Endothelial cell of umbilical vein (primary cell): ENCODE data around the gene FAM43A. TPM values are rescaled to one million over a fixed set of nuclear protein-coding genes. Genes with fewer than 3 reads are reported as not detected.
A peak's percentile ranks its signal among the peaks of the same experiment; 100 is the strongest.

Experiments used
- BruUV-seq: library from RNA; stranded (reverse); fragments of 400-500 nt; replicated peaks from 2 replicates; lab custom pipeline; 2021; lab: Mats Ljungman, UMichigan
- CTCF ChIA-PET: fragments of 300-600, 350-600 bp; sonication (Branson Sonifier 250); formaldehyde crosslinking; loops from one replicate; lab custom pipeline; 2021; ENCODE audit warnings: antibody characterized with exemption, inconsistent platforms; lab: Charles Lee
- POLR2A ChIA-PET: fragments of 300-600, 350-600 bp; sonication (Branson Sonifier 250); formaldehyde crosslinking; loops from one replicate; lab custom pipeline; 2021; ENCODE audit warnings: antibody characterized with exemption, inconsistent platforms; lab: Charles Lee
- DNase-seq: peaks from one replicate; pipeline ENCODE4 v3.0.0-alpha.2; 2011; ENCODE audit warnings: low read depth, low spot score
- FAIRE-seq: peaks from 2 replicates; lab custom pipeline; 2011; peaks lifted over from hg19 to GRCh38; lab: Jason Lieb, UNC
- H2AFZ ChIP-seq: 2 replicates; pipeline ENCODE4 v1.6.0; 2012; ENCODE audit warnings: low read depth, low read length, control low read depth, inconsistent platforms
- H3K27ac ChIP-seq: 2 replicates; pipeline ENCODE4 v1.5.1; 2011; ENCODE audit warnings: low read depth, mild to moderate bottlenecking, control low read depth, low read length, moderate library complexity; ENCODE audit not compliant: insufficient read depth
- H3K27me3 ChIP-seq, 2 experiments: 2 replicates each; pipeline versions ENCODE4 v1.6.0 to v1.6.1; 2011; ENCODE audit warnings: low read length in 2 of 2, mixed read lengths in 1 of 2; ENCODE audit not compliant: control insufficient read depth in 2 of 2, insufficient read depth in 2 of 2
- H3K36me3 ChIP-seq, 2 experiments: 2 replicates in 1 of 2; 3 replicates in 1 of 2; pipeline ENCODE4 v1.5.1; 2011; ENCODE audit warnings: low read length in 2 of 2, mild to moderate bottlenecking in 1 of 2, moderate library complexity in 1 of 2; ENCODE audit not compliant: control insufficient read depth in 2 of 2, insufficient read depth in 2 of 2; ENCODE audit errors: extremely low read depth in 1 of 2
- H3K4me1 ChIP-seq: 3 replicates; pipeline ENCODE4 v1.5.1; 2011; ENCODE audit warnings: mild to moderate bottlenecking, low read length; ENCODE audit not compliant: control insufficient read depth, insufficient read depth; ENCODE audit errors: extremely low read depth
- H3K4me2 ChIP-seq: 2 replicates; pipeline ENCODE4 v1.6.1; 2011; ENCODE audit warnings: low read length, control low read depth, mixed read lengths; ENCODE audit not compliant: insufficient read depth
- H3K4me3 ChIP-seq, 3 experiments: fragments of 200-600 bp in 1 of 3; sonication (generic), shearing (Covaris generic) in 1 of 3; replicated peaks in 1 of 3; 2 replicates each; pipeline ENCODE4 v1.5.1; 2011 to 2016; ENCODE audit warnings: control low read depth in 3 of 3, low read length in 3 of 3, mild to moderate bottlenecking in 2 of 3, inconsistent platforms in 1 of 3, low read depth in 1 of 3, moderate library complexity in 1 of 3; ENCODE audit not compliant: insufficient read depth in 1 of 3
- H3K79me2 ChIP-seq: 2 replicates; pipeline ENCODE4 v1.6.0; 2012; ENCODE audit warnings: low read length, inconsistent platforms; ENCODE audit not compliant: control insufficient read depth, insufficient read depth
- H3K9ac ChIP-seq: replicated peaks from 2 replicates; pipeline ENCODE3; 2011; ENCODE audit warnings: low read length, control low read depth; ENCODE audit not compliant: insufficient read depth; ENCODE audit errors: extremely low read depth
- H3K9me1 ChIP-seq: replicated peaks from 3 replicates; pipeline ENCODE4 v1.6.0; 2011; ENCODE audit warnings: mild to moderate bottlenecking, low read length; ENCODE audit not compliant: control insufficient read depth, insufficient read depth; ENCODE audit errors: extremely low read depth
- H3K9me3 ChIP-seq: replicated peaks from 2 replicates; pipeline ENCODE4 v1.5.1; 2012; ENCODE audit warnings: low read length, inconsistent platforms; ENCODE audit not compliant: control insufficient read depth, insufficient read depth
- H4K20me1 ChIP-seq: replicated peaks from 2 replicates; pipeline ENCODE3; 2011; ENCODE audit warnings: mild to moderate bottlenecking, low read length; ENCODE audit not compliant: control insufficient read depth, insufficient read depth; ENCODE audit errors: extremely low read depth
- CTCF ChIP-seq, 2 donors: IDR thresholded peaks; 1 replicate in 1 of 2; 2 replicates in 1 of 2; pipeline ENCODE4 v1.5.1; 2011; ENCODE audit warnings: low read length in 2 of 2, mild to moderate bottlenecking in 2 of 2, moderate library complexity in 2 of 2, control low read depth in 1 of 2, inconsistent platforms in 1 of 2, low read depth in 1 of 2; ENCODE audit not compliant: insufficient read depth in 1 of 2; ENCODE audit errors: extremely low read depth in 1 of 2
- EZH2 ChIP-seq: IDR thresholded peaks from 2 replicates; pipeline ENCODE4 v1.6.1; 2012; ENCODE audit warnings: borderline replicate concordance, low read depth, mild to moderate bottlenecking, moderate library complexity, low read length, inconsistent platforms; ENCODE audit not compliant: severe bottlenecking
- FOS ChIP-seq: IDR thresholded peaks from 2 replicates; pipeline ENCODE4 v1.6.1; 2011; ENCODE audit warnings: mild to moderate bottlenecking, low read length, moderate library complexity, borderline replicate concordance; ENCODE audit not compliant: insufficient read depth
- GATA2 ChIP-seq: IDR thresholded peaks from 2 replicates; pipeline ENCODE4 v1.7.0; 2011; ENCODE audit warnings: low read depth, mild to moderate bottlenecking, moderate library complexity, mixed read lengths, low read length; ENCODE audit not compliant: insufficient read length, insufficient read depth
- JUN ChIP-seq: IDR thresholded peaks from 2 replicates; pipeline ENCODE4 v1.6.1; 2011; ENCODE audit warnings: borderline replicate concordance, low read depth; ENCODE audit not compliant: insufficient read length, insufficient read depth
- MAX ChIP-seq: IDR thresholded peaks from 2 replicates; pipeline ENCODE4 v1.6.1; 2011; ENCODE audit not compliant: insufficient read depth, insufficient read length
- MYC ChIP-seq: IDR thresholded peaks from one replicate; pipeline ENCODE4 v1.6.1; 2011; ENCODE audit warnings: mild to moderate bottlenecking, low read depth, low read length
- POLR2A ChIP-seq: IDR thresholded peaks from 2 replicates; pipeline ENCODE4 v1.6.1; 2012; ENCODE audit warnings: low read depth, mild to moderate bottlenecking, control low read depth, low read length
- POLR2AphosphoS5 ChIP-seq: IDR thresholded peaks from 2 replicates; pipeline ENCODE4 v1.6.1; 2012; ENCODE audit warnings: low read depth, mild to moderate bottlenecking, control low read depth, low read length, moderate library complexity; ENCODE audit not compliant: insufficient read depth
- dilution Hi-C: fragments of 300-500 bp; cut with MboI; formaldehyde crosslinking; loops from one replicate; pipeline ENCODE4 v1.15.0; 2019; ENCODE audit warnings: low sequenced_read_pairs; ENCODE audit not compliant: extremely low pct_ligation_motif_present
- intact Hi-C: fragments of 100-400 bp; cut with micrococcal nuclease; formaldehyde crosslinking; loops from one replicate; pipeline ENCODE4 v1.10.0; 2022
- polyA plus RNA-seq, 4 experiments: library from polyadenylated mRNA; depleted of rRNA in 3 of 4; stranded (reverse) in 3 of 4; unstranded in 1 of 4; fragments of >200 nt; gene quantifications; 2 replicates each; pipeline versions ENCODE4 v1.2.1 to v1.2.3, GENCODE V29; 2011 to 2012; ENCODE audit warnings: missing spikeins in 1 of 4
- total RNA-seq: library from RNA; stranded (reverse); gene quantifications from 2 replicates; pipeline ENCODE4 v1.2.3, GENCODE V29; 2021

Gene FAM43A
- total and polyA plus RNA-seq, 2 donors (not counting 3 experiments of a cell fraction or from before 2014, with no cell fraction given) = 244 to 307 TPM

- BruUV-seq = no TSS peak
- Histone ChIP-seq H3K79me2 (peaks cover 16% of the 10 kb centered on the region), H3K9me1 (no peaks in the 10 kb centered on the region), H3K9me3 (no peaks in the 10 kb centered on the region), H3K4me3 (peak overlapping the region in 1 of 3 experiments; percentile 5), H3K9ac (peak overlapping the region; percentile 50), H3K4me2 (peak overlapping the region; percentile 80), H3K36me3 (peaks cover 7 to 17% of the 10 kb centered on the region in 2 experiments), H3K27me3 (no peaks in the 10 kb centered on the region), H4K20me1 (no peaks in the 10 kb centered on the region), H3K27ac (peak overlapping the region; percentile 70), H3K4me1 (peaks cover 66% of the 10 kb centered on the region), H2AFZ (no peak overlapping the region)
- dilution Hi-C loops = no loop called here
- FAIRE-seq (no peak), DNase-seq (no peak)
- ChIA-PET CTCF (interaction anchor here (0.8 to 2.4 kb wide), 6 partner anchors 10 to 57 kb away, joined by 3 to 22 read pairs (median 4); partner anchors contain the start of gene LSG1), POLR2A (interaction anchor here (1.5 to 1.7 kb wide), 2 partner anchors 10 to 22 kb away, joined by 6 to 10 read pairs; partner anchors contain the start of gene LSG1)
- TF ChIP-seq MAX (no peak), JUN (no peak), POLR2A (no peak), EZH2 (no peak), GATA2 (no peak), CTCF (IDR thresholded peaks at IDR 0.05; ENCODE audit: extremely low read depth in 1 of 2, insufficient read depth in 1 of 2, low read depth in 1 of 2, low read length in 2 of 2) (no peak), POLR2AphosphoS5 (no peak), MYC (no peak), FOS (no peak)
- intact Hi-C loops = no loop called here
Measured at GRCh38 chr3:194661946-194662345, 23.7 kb upstream of the FAM43A start.
